GM23338 (cell line): ENCODE measurements around the gene BCHE. TPM values are rescaled to one million over a fixed set of nuclear protein-coding genes. Genes with fewer than 3 reads are reported as not detected.

ENCODE experiments used
- ATAC-seq: fragments of 200-7000 bp; cut with Tn5 transposase; 3 replicates; pipeline ENCODE4 v1.9.1; 2020
- DNase-seq: peaks from one replicate; pipeline ENCODE4 v3.0.0-alpha.2; 2015; ENCODE audit warnings: low spot score
- H2AFZ ChIP-seq: fragments of 200-600 bp; sonication (generic); 2 replicates; pipeline ENCODE4 v1.8.0; 2016; ENCODE audit warnings: antibody characterized with exemption, mild to moderate bottlenecking, moderate library complexity
- H3F3A ChIP-seq: fragments of 200-600 bp; sonication (generic); replicated peaks from 2 replicates; pipeline ENCODE4 v1.8.0; 2017; ENCODE audit warnings: antibody characterized with exemption, mixed run types, low read depth
- H3K27ac ChIP-seq: fragments of 200-600 bp; sonication (generic); 2 replicates; pipeline ENCODE4 v1.6.1; 2016; ENCODE audit warnings: low read depth
- H3K27me3 ChIP-seq: fragments of 200-600 bp; sonication (generic); 2 replicates; pipeline ENCODE4 v1.8.0; 2016; ENCODE audit warnings: mild to moderate bottlenecking, mixed run types, moderate library complexity; ENCODE audit not compliant: insufficient read depth
- H3K36me3 ChIP-seq: fragments of 200-600 bp; sonication (generic); 2 replicates; pipeline ENCODE4 v1.8.0; 2016; ENCODE audit warnings: mild to moderate bottlenecking; ENCODE audit not compliant: insufficient read depth
- H3K4me1 ChIP-seq: fragments of 200-600 bp; sonication (generic); 2 replicates; pipeline ENCODE4 v1.8.0; 2016; ENCODE audit warnings: mild to moderate bottlenecking, moderate library complexity; ENCODE audit not compliant: insufficient read depth
- H3K4me2 ChIP-seq: fragments of 200-600 bp; sonication (generic); 2 replicates; pipeline ENCODE4 v1.7.1; 2017; ENCODE audit warnings: mixed run types
- H3K4me3 ChIP-seq: fragments of 200-600 bp; sonication (generic); 2 replicates; pipeline ENCODE4 v1.6.1; 2016; ENCODE audit warnings: mixed run types
- H3K79me2 ChIP-seq: fragments of 200-600 bp; sonication (generic); replicated peaks from 2 replicates; pipeline ENCODE4 v1.8.0; 2017; ENCODE audit warnings: mild to moderate bottlenecking; ENCODE audit not compliant: insufficient read depth
- H3K9me2 ChIP-seq: fragments of 200-600 bp; sonication (generic); 2 replicates; pipeline ENCODE4 v1.8.0; 2017; ENCODE audit not compliant: insufficient read depth
- H4K20me1 ChIP-seq: fragments of 200-600 bp; sonication (generic); replicated peaks from 2 replicates; pipeline ENCODE4 v1.8.0; 2017; ENCODE audit warnings: mild to moderate bottlenecking; ENCODE audit not compliant: insufficient read depth
- H3K27ac Mint-ChIP-seq: 2 replicates; pipeline ENCODE4 v1.8.0; 2020; ENCODE audit warnings: inconsistent platforms, mild to moderate bottlenecking, moderate library complexity, mixed read lengths
- H3K27me3 Mint-ChIP-seq: 3 replicates; pipeline ENCODE4 v1.8.0; 2022; ENCODE audit warnings: low read depth, mild to moderate bottlenecking, moderate library complexity, mixed read lengths, inconsistent platforms; ENCODE audit not compliant: insufficient read depth, poor library complexity
- H3K36me3 Mint-ChIP-seq: 3 replicates; pipeline ENCODE4 v1.8.0; 2021; ENCODE audit warnings: low read depth, mild to moderate bottlenecking, inconsistent platforms, moderate library complexity, mixed read lengths
- H3K4me1 Mint-ChIP-seq: 3 replicates; pipeline ENCODE4 v1.8.0; 2020; ENCODE audit warnings: mild to moderate bottlenecking, inconsistent platforms, mixed read lengths
- H3K4me3 Mint-ChIP-seq: 3 replicates; pipeline ENCODE4 v1.8.0; 2021; ENCODE audit warnings: moderate library complexity, mild to moderate bottlenecking, inconsistent platforms, mixed read lengths
- H3K9me3 Mint-ChIP-seq: 3 replicates; pipeline ENCODE4 v1.8.0; 2020; ENCODE audit warnings: moderate library complexity, mild to moderate bottlenecking, inconsistent platforms, mixed read lengths
- STAT1 ChIP-seq: IDR thresholded peaks from one replicate; pipeline ENCODE4 v1.6.1; 2016; ENCODE audit warnings: antibody characterized with exemption; ENCODE audit not compliant: unreplicated experiment
- polyA plus RNA-seq: library from polyadenylated mRNA; unstranded; fragments of >200 nt; fragmentation: Nextera tagmentation; extraction: Ambion mirVana; gene quantifications from 2 replicates; pipeline ENCODE4 v1.2.1, GENCODE V29; 2016
- total RNA-seq: library from RNA; depleted of rRNA; stranded (reverse); fragments of >200 nt; shearing (Covaris generic); gene quantifications from 2 replicates; pipeline ENCODE4 v1.2.3, GENCODE V29; 2014

The BCHE gene
- total and polyA plus RNA-seq, 2 experiments from 2014 or later = 0.73 to 1.1 TPM

- ATAC-seq = no peak
- no peaks in the 10 kb centered on the region for H4K20me1 ChIP-seq
- no peak overlapping the region for H3K4me3 ChIP-seq
- no peak overlapping the region for H2AFZ ChIP-seq
- Mint-ChIP-seq H3K9me3 (peaks cover 11% of the 10 kb centered on the region), H3K4me3 (no peak overlapping the region), H3K4me1 (no peaks in the 10 kb centered on the region), H3K27me3 (no peaks in the 10 kb centered on the region), H3K36me3 (peaks cover 4% of the 10 kb centered on the region; the same call in 2 of the 3 replicates), H3K27ac (no peak overlapping the region)
- no peak for DNase-seq
- no peak for TF ChIP-seq STAT1
- no peak overlapping the region for H3K27ac ChIP-seq
- no peak overlapping the region for H3K4me2 ChIP-seq
- no peaks in the 10 kb centered on the region for H3K27me3 ChIP-seq
- H3F3A ChIP-seq = no peaks in the 10 kb centered on the region
- no peaks in the 10 kb centered on the region for H3K4me1 ChIP-seq
- H3K36me3 ChIP-seq = no peaks in the 10 kb centered on the region
- H3K9me2 ChIP-seq = no peaks in the 10 kb centered on the region
- H3K79me2 ChIP-seq = no peaks in the 10 kb centered on the region
Observed at GRCh38 chr3:165725296-165725695, 111.9 kb downstream of the BCHE start.
